Activated CD4-positive, alpha-beta T cell treated with anti-CD3 and anti-CD28 coated beads, Interleukin-2, amount 50 U/mL, for 4 hours (primary cell): ENCODE results near the gene IL1RAPL1.

ENCODE experiments used
- DNase-seq, 2 experiments: peaks; one replicate each; pipeline ENCODE4 v3.0.0-alpha.2; 2020

IL1RAPL1 gene

GRCh38 chrX:29455702-29456101, 868.5 kb downstream of the IL1RAPL1 start:
- DNase-seq: no peak

GRCh38 chrX:29461039-29461438, 873.8 kb downstream of the IL1RAPL1 start:
- no peak for DNase-seq

GRCh38 chrX:29466456-29466855, 879.2 kb downstream of the IL1RAPL1 start:
- no peak for DNase-seq

GRCh38 chrX:29468911-29469494, 881.8 kb downstream of the IL1RAPL1 start:
- no peak for DNase-seq

- no peak for DNase-seq
Observed at GRCh38 chrX:29470030-29470429, 882.8 kb downstream of the IL1RAPL1 start.

GRCh38 chrX:29471829-29472228, 884.6 kb downstream of the IL1RAPL1 start:
- DNase-seq: no peak

- DNase-seq: no peak
Observed at GRCh38 chrX:29477878-29478277, 890.6 kb downstream of the IL1RAPL1 start.

GRCh38 chrX:29478336-29479069, 891.3 kb downstream of the IL1RAPL1 start:
- no peak for DNase-seq

- no peak for DNase-seq
Observed at GRCh38 chrX:29487214-29487613, 900.0 kb downstream of the IL1RAPL1 start.

- DNase-seq: no peak
Observed at GRCh38 chrX:29487714-29488113, 900.5 kb downstream of the IL1RAPL1 start.

- no peak for DNase-seq
Observed at GRCh38 chrX:29488919-29489318, 901.7 kb downstream of the IL1RAPL1 start.

GRCh38 chrX:29490606-29491005, 903.4 kb downstream of the IL1RAPL1 start:
- no peak for DNase-seq

- no peak for DNase-seq
Observed at GRCh38 chrX:29491659-29492058, 904.4 kb downstream of the IL1RAPL1 start.

GRCh38 chrX:29496636-29497180, 909.5 kb downstream of the IL1RAPL1 start:
- no peak for DNase-seq

- DNase-seq: no peak
Observed at GRCh38 chrX:29506729-29507128, 919.5 kb downstream of the IL1RAPL1 start.

- no peak for DNase-seq
Observed at GRCh38 chrX:29518100-29518499, 930.9 kb downstream of the IL1RAPL1 start.

GRCh38 chrX:29528281-29528680, 941.0 kb downstream of the IL1RAPL1 start:
- DNase-seq: no peak

GRCh38 chrX:29530501-29530900, 943.3 kb downstream of the IL1RAPL1 start:
- no peak for DNase-seq

- no peak for DNase-seq
Observed at GRCh38 chrX:29531336-29531735, 944.1 kb downstream of the IL1RAPL1 start.

- DNase-seq: no peak
Observed at GRCh38 chrX:29535212-29536162, 948.2 kb downstream of the IL1RAPL1 start.

GRCh38 chrX:29541038-29541437, 953.8 kb downstream of the IL1RAPL1 start:
- DNase-seq: no peak

GRCh38 chrX:29542152-29542551, 954.9 kb downstream of the IL1RAPL1 start:
- no peak for DNase-seq

- DNase-seq: no peak
Observed at GRCh38 chrX:29545878-29546277, 958.6 kb downstream of the IL1RAPL1 start.
